ENCODE data around the gene RPL6.
"Not testable (repeated sequence)": the region's sequence is repeated elsewhere in the genome, so short reads cannot be mapped to it uniquely, and the experiment has no call there.

Gene RPL6

GRCh38 chr12:112439769-112440168 is 30.4 kb upstream of the RPL6 start:
- Histone ChIP-seq H3K9ac (ENCODE audit: low read depth, low read length) (no peak overlapping the region), H3K4me1 (ENCODE audit: control insufficient read depth, insufficient read depth, low read length) (no peaks in the 10 kb centered on the region), H3K4me3 (ENCODE audit: low read depth, low read length) (no peak overlapping the region), H3K27me3 (ENCODE audit: control insufficient read depth, insufficient read depth, low read length) (no peaks in the 10 kb centered on the region), H3K27ac (ENCODE audit: low read depth, low read length) (no peak overlapping the region), H3K9me3 (ENCODE audit: control insufficient read depth, insufficient read depth, low read length) (no peaks in the 10 kb centered on the region), H3K36me3 (ENCODE audit: control insufficient read depth, insufficient read depth, low read length) (0 out of 2 replicates have a peak, but pooled peaks cover 3% of the 10 kb centered on the region)

DNA sequence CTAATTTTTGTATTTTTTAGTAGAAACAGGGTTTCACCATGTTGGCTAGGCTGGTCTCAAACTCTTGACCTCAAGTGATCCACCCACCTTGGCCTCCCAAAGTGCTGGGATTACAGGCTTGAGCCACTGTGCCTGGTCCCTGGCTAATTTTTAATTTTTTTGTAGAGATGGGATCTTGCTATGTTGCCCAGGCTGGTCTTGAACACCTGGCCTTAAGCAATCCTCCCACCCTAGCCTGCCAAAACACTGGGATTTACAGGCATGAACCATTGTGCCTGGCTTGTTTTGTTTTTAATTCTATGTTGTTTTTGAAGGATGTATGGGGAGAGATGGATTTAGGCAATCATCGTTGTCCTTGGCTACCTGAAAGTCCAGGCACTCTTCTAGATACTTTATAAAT is 29.2 kb upstream of the RPL6 start:
- not testable (repeated sequence) for H3K36me3 ChIP-seq (ENCODE audit: control insufficient read depth, insufficient read depth, low read length); H3K4me3 ChIP-seq (ENCODE audit: low read depth, low read length); H3K27ac ChIP-seq (ENCODE audit: low read depth, low read length); H3K27me3 ChIP-seq (ENCODE audit: control insufficient read depth, insufficient read depth, low read length); H3K9ac ChIP-seq (ENCODE audit: low read depth, low read length); H3K4me1 ChIP-seq (ENCODE audit: control insufficient read depth, insufficient read depth, low read length); H3K9me3 ChIP-seq (ENCODE audit: control insufficient read depth, insufficient read depth, low read length)

DNA sequence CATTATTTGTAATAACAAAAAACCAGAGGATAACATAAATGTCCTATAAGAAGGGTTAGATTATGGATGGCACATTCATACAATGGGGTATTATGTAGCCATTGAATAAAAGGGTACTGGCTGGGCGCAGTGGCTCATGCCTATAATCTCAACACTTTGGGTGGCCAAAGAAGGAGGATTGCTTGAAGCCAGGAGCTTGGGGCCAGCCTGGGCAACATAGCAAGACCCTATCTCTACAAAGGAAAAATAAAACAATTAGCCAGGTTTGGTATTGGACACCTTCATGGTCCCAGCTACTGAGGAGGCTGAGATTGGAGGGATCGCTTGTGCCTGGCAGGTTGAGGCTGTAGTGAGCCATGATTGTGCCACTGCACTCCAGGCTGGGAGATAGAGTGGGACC is 24.1 kb upstream of the RPL6 start:
- Histone ChIP-seq H3K4me1 (ENCODE audit: control insufficient read depth, insufficient read depth, low read length) (no peaks in the 10 kb centered on the region), H3K27ac (ENCODE audit: low read depth, low read length) (no peak overlapping the region), H3K36me3 (ENCODE audit: control insufficient read depth, insufficient read depth, low read length) (no peaks in the 10 kb centered on the region), H3K9ac (ENCODE audit: low read depth, low read length) (no peak overlapping the region), H3K9me3 (ENCODE audit: control insufficient read depth, insufficient read depth, low read length) (no peaks in the 10 kb centered on the region), H3K27me3 (ENCODE audit: control insufficient read depth, insufficient read depth, low read length) (no peaks in the 10 kb centered on the region), H3K4me3 (ENCODE audit: low read depth, low read length) (no peak overlapping the region)

- H3K9me3 ChIP-seq (ENCODE audit: control insufficient read depth, insufficient read depth, low read length): no peaks in the 10 kb centered on the region
- no peak overlapping the region for H3K4me3 ChIP-seq (ENCODE audit: low read depth, low read length)
- H3K36me3 ChIP-seq (ENCODE audit: control insufficient read depth, insufficient read depth, low read length): no peaks in the 10 kb centered on the region
- no peak overlapping the region for H3K27ac ChIP-seq (ENCODE audit: low read depth, low read length)
- H3K4me1 ChIP-seq (ENCODE audit: control insufficient read depth, insufficient read depth, low read length): no peaks in the 10 kb centered on the region
- H3K27me3 ChIP-seq (ENCODE audit: control insufficient read depth, insufficient read depth, low read length): no peaks in the 10 kb centered on the region
- no peak overlapping the region for H3K9ac ChIP-seq (ENCODE audit: low read depth, low read length)
These were observed 22.6 kb upstream of the RPL6 start for GRCh38 chr12:112431965-112432364.

DNA sequence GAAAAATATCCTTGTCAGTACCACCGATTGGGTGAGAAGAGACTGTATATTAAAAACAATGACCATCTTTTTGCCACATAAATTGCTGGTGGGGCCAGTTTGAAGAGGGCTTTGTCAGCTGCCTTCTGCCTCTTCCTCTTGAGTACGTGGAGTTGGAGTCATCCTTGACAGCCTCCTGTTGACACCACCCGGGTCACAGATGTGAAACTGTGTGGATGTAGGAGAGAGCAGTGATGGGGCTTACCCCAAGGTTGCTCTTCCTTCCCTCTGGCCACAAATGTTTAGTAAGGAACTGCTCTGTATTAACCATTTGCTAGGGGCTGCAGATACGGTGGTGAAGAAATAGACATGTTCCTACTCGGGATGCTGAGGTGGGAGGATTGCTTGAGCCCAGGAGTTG is 21.5 kb upstream of the RPL6 start:
- Histone ChIP-seq H3K4me1 (ENCODE audit: control insufficient read depth, insufficient read depth, low read length) (no peaks in the 10 kb centered on the region), H3K4me3 (ENCODE audit: low read depth, low read length) (no peak overlapping the region), H3K27me3 (ENCODE audit: control insufficient read depth, insufficient read depth, low read length) (no peaks in the 10 kb centered on the region), H3K36me3 (ENCODE audit: control insufficient read depth, insufficient read depth, low read length) (no peaks in the 10 kb centered on the region), H3K9me3 (ENCODE audit: control insufficient read depth, insufficient read depth, low read length) (no peaks in the 10 kb centered on the region), H3K27ac (ENCODE audit: low read depth, low read length) (no peak overlapping the region), H3K9ac (ENCODE audit: low read depth, low read length) (no peak overlapping the region)

DNA sequence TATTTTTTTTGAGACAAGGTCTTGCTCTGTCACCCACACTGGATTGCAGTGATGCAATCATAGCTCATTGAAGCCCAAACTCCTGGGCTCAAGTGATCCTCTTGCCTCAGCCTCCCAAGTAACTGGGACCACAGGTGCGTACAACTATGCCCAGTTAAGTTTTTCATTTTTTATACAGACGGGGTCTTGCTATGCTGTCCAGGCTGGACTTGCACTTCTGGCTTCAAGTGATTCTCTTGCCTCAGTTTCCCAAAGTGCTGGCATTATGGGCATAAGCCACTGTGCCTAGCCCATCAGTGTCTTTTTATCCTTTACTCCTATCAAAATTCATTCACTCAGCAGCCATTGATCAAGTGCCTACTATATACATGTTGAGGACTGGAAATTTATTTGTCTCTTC is 18.4 kb upstream of the RPL6 start:
- H3K36me3 ChIP-seq (ENCODE audit: control insufficient read depth, insufficient read depth, low read length): no peaks in the 10 kb centered on the region

DNA sequence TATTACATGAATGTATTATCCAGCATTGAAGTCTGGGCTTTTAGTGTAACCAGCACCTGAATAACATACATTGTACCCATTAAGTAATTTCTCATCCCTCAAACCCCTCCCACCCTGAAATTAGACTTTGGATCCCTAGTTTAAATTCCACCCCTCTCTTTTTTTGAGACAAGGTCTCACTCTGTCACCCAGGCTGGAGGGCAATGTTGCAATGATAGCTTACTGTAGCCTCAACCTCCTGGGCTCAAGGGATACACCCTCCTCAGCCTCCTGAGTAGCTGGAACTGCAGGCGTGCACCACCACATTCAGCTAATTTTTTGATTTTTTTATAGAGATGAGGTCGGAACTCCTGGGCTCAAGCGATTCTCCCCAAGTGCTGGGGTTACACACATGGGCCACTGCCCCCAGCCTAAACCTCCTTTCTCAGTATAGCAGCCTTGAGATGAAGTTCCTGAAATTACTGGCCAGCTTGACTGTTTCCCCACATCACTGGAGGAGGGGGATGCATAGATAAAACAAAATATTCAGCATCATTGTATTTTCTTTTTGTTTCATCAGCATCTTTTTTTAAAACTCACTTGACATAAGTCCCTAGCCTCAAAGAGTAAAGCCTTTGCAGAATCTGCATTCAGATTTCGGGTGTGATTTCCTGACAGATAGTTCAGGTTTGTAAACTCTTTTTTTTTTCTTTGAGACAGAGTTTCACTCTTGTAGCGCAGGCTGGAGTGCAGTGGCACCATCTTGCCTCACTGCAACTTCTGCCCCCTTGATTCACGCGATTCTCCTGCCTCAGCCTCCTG is 16.4 kb upstream of the RPL6 start:
- H3K4me1 ChIP-seq (ENCODE audit: control insufficient read depth, insufficient read depth, low read length): no peaks in the 10 kb centered on the region
- no peak overlapping the region for H3K9ac ChIP-seq (ENCODE audit: low read depth, low read length)
- H3K27ac ChIP-seq (ENCODE audit: low read depth, low read length): no peak overlapping the region
- H3K9me3 ChIP-seq (ENCODE audit: control insufficient read depth, insufficient read depth, low read length): no peaks in the 10 kb centered on the region
- no peaks in the 10 kb centered on the region for H3K36me3 ChIP-seq (ENCODE audit: control insufficient read depth, insufficient read depth, low read length)
- H3K4me3 ChIP-seq (ENCODE audit: low read depth, low read length): no peak overlapping the region
- no peaks in the 10 kb centered on the region for H3K27me3 ChIP-seq (ENCODE audit: control insufficient read depth, insufficient read depth, low read length)

More for the DNA sequence above, 18.4 kb upstream of the RPL6 start:
- no peaks in the 10 kb centered on the region for H3K27me3 ChIP-seq (ENCODE audit: control insufficient read depth, insufficient read depth, low read length)
- no peaks in the 10 kb centered on the region for H3K4me1 ChIP-seq (ENCODE audit: control insufficient read depth, insufficient read depth, low read length)
- no peak overlapping the region for H3K4me3 ChIP-seq (ENCODE audit: low read depth, low read length)
- H3K9ac ChIP-seq (ENCODE audit: low read depth, low read length): no peak overlapping the region
- H3K27ac ChIP-seq (ENCODE audit: low read depth, low read length): no peak overlapping the region
- no peaks in the 10 kb centered on the region for H3K9me3 ChIP-seq (ENCODE audit: control insufficient read depth, insufficient read depth, low read length)

GRCh38 chr12:112424126-112424525 is 14.7 kb upstream of the RPL6 start:
- H3K9ac ChIP-seq (ENCODE audit: low read depth, low read length): no peak overlapping the region
- H3K4me1 ChIP-seq (ENCODE audit: control insufficient read depth, insufficient read depth, low read length): peaks cover 5% of the 10 kb centered on the region; the same call in 1 of the 2 replicates
- no peak overlapping the region for H3K4me3 ChIP-seq (ENCODE audit: low read depth, low read length)
- no peak overlapping the region for H3K27ac ChIP-seq (ENCODE audit: low read depth, low read length)
- no peaks in the 10 kb centered on the region for H3K36me3 ChIP-seq (ENCODE audit: control insufficient read depth, insufficient read depth, low read length)
- no peaks in the 10 kb centered on the region for H3K27me3 ChIP-seq (ENCODE audit: control insufficient read depth, insufficient read depth, low read length)
- H3K9me3 ChIP-seq (ENCODE audit: control insufficient read depth, insufficient read depth, low read length): no peaks in the 10 kb centered on the region

DNA sequence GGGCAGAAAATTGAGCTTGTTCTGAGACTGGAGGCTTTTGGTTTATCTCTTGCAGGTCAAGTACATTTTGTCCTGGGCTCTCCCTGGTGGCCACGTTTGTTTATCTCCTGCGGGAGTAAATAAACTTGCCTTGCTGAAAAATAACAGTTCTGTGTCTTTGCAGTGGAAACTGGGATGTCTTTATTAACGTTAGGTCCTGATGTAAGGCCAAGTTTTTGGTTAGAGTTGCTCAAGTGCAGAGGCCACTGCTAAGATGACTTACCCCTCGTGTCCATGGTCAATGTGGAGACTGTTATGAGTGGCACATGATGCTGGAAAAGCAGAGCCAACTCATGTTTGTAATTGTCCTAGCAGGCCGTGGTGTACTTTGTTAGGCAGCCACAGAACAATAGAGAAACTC is 13.1 kb upstream of the RPL6 start:
- no peaks in the 10 kb centered on the region for H3K27me3 ChIP-seq (ENCODE audit: control insufficient read depth, insufficient read depth, low read length)
- no peaks in the 10 kb centered on the region for H3K36me3 ChIP-seq (ENCODE audit: control insufficient read depth, insufficient read depth, low read length)
- H3K9me3 ChIP-seq (ENCODE audit: control insufficient read depth, insufficient read depth, low read length): no peaks in the 10 kb centered on the region
- no peak overlapping the region for H3K9ac ChIP-seq (ENCODE audit: low read depth, low read length)
- peak overlapping the region; percentile 22 for H3K27ac ChIP-seq (ENCODE audit: low read depth, low read length)
- peaks cover 5% of the 10 kb centered on the region; the same call in 1 of the 2 replicates for H3K4me1 ChIP-seq (ENCODE audit: control insufficient read depth, insufficient read depth, low read length)
- no peak overlapping the region for H3K4me3 ChIP-seq (ENCODE audit: low read depth, low read length)

DNA sequence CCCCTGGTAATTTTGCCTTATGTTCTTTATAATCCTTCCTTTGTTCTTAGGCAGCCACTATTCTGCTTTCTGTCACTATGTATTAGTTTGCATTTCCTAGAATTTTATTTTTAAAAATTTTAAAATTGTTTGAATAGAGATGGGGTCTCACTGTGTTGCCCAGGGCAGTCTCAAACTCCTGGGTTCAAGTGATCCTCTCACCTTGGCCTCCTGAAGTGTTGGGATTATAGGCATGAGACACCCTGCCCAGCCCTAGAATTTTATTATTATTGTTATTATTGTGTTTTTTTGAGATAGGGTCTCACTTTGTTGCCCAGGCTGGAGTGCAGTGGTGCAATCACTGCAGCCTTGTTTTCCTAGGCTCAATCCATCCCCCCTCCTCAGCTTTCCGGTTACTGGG is 12.0 kb upstream of the RPL6 start:
- peaks cover 5% of the 10 kb centered on the region; the same call in 1 of the 2 replicates for H3K4me1 ChIP-seq (ENCODE audit: control insufficient read depth, insufficient read depth, low read length)
- no peak overlapping the region for H3K4me3 ChIP-seq (ENCODE audit: low read depth, low read length)
- no peak overlapping the region for H3K27ac ChIP-seq (ENCODE audit: low read depth, low read length)
- H3K36me3 ChIP-seq (ENCODE audit: control insufficient read depth, insufficient read depth, low read length): no peaks in the 10 kb centered on the region
- no peaks in the 10 kb centered on the region for H3K9me3 ChIP-seq (ENCODE audit: control insufficient read depth, insufficient read depth, low read length)
- no peaks in the 10 kb centered on the region for H3K27me3 ChIP-seq (ENCODE audit: control insufficient read depth, insufficient read depth, low read length)
- H3K9ac ChIP-seq (ENCODE audit: low read depth, low read length): no peak overlapping the region

DNA sequence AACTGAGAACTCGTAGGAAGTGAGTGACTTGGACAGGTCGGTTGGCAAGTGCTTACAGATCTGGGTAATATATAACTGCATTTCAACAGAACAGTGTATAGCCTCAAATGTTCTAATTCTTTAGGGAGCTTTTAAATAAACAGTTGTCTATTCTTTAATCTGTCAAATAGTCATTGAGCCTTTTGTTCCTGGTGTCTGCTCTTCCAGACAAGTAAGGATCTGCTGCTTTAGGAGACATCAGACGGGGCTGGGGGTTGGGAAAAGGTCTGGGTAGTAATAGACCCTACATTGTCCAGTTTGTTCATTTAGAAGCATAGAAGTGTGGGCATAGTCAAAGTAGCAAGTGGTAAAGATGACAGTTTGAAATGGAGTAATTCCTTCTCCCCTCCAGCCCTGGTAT is 11.3 kb upstream of the RPL6 start:
- no peaks in the 10 kb centered on the region for H3K9me3 ChIP-seq (ENCODE audit: control insufficient read depth, insufficient read depth, low read length)
- H3K4me1 ChIP-seq (ENCODE audit: control insufficient read depth, insufficient read depth, low read length): peaks cover 5% of the 10 kb centered on the region; the same call in 1 of the 2 replicates
- H3K27me3 ChIP-seq (ENCODE audit: control insufficient read depth, insufficient read depth, low read length): no peaks in the 10 kb centered on the region
- H3K36me3 ChIP-seq (ENCODE audit: control insufficient read depth, insufficient read depth, low read length): no peaks in the 10 kb centered on the region
- H3K4me3 ChIP-seq (ENCODE audit: low read depth, low read length): no peak overlapping the region
- H3K9ac ChIP-seq (ENCODE audit: low read depth, low read length): no peak overlapping the region
- no peak overlapping the region for H3K27ac ChIP-seq (ENCODE audit: low read depth, low read length)
